GM12874 (cell line): ENCODE measurements around the gene PPP2R2B.

Experiments used
- TF ChIP-seq, protein P1 (sequence below): IDR thresholded peaks from 2 replicates; pipeline ENCODE4 v1.5.1; 2011; ENCODE audit warnings: low read depth, mild to moderate bottlenecking, control low read depth, low read length, moderate library complexity; ENCODE audit not compliant: insufficient read depth

The PPP2R2B gene

DNA sequence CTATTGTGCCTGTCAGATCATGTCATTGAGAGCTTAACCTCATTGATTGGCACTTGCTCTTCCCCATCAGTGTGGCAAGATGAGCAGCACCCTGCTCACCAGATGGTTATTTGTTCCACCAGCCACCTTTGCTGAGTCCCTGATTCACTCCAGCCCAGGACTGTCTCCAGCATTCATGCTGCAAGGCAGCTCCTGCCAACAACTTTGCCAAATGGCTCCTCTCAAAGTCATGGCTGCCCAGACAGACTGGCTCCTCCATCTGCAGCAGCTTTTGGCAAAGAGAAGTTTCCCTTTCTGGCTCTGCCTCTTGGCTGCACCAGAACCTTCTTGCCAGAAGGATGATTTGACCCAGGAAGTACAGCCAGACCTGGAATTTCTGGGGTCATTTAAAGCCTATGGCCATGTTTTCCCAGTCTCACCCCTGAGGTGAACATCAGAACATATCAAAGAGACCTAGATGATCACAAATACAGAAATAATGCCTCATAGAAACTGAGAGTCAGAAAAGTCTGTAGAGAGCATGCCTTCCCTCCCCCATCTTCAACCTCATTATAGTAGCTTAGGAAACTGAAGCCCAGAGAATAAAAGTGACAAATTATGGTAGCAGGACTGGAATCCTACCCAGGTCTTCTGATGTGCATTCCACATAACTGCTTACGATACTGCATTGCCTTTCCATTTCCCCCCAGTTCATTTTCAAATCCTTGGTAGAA, 10.4 kb downstream of the PPP2R2B start:
- TF ChIP-seq, protein P1, sequence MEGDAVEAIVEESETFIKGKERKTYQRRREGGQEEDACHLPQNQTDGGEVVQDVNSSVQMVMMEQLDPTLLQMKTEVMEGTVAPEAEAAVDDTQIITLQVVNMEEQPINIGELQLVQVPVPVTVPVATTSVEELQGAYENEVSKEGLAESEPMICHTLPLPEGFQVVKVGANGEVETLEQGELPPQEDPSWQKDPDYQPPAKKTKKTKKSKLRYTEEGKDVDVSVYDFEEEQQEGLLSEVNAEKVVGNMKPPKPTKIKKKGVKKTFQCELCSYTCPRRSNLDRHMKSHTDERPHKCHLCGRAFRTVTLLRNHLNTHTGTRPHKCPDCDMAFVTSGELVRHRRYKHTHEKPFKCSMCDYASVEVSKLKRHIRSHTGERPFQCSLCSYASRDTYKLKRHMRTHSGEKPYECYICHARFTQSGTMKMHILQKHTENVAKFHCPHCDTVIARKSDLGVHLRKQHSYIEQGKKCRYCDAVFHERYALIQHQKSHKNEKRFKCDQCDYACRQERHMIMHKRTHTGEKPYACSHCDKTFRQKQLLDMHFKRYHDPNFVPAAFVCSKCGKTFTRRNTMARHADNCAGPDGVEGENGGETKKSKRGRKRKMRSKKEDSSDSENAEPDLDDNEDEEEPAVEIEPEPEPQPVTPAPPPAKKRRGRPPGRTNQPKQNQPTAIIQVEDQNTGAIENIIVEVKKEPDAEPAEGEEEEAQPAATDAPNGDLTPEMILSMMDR: no peak

DNA sequence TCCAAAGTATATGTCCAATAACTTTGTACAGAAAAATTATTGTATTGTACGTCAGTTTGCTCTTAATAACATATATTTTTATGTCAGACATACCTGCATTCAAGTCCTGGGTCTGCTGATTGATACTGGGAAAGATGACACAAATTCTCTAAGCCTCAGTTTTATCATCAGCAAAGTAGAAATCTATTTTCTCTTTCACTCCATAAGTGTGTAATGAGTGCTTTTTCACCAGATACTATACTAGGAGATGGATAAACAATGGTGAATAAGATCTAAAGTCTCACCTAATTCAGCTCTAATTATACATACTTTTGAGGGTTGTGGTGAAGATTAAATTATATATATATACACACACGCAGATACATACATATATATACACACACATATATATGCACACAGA, 12.3 kb downstream of the PPP2R2B start:
- TF ChIP-seq, protein P1: no peak

DNA sequence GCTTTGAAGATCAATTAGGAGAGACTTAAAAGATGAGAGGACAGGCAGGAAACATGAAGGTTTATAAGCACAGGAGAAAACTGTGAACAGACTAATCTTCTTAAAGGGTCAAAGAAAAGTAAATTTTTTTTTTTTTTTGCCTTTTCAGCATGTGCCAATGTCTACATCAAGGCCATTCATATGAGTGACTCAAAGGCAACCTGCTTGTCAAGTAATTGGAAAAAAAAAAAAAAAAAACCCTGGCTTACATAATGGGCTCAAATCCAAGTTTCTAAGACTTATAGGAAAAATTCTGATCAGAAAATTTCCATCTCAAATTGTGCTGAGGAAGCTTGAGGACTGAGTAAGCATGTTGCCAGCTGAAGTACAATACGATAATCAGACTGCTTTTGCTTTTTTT, 15.9 kb downstream of the PPP2R2B start:
- TF ChIP-seq, protein P1: no peak

DNA sequence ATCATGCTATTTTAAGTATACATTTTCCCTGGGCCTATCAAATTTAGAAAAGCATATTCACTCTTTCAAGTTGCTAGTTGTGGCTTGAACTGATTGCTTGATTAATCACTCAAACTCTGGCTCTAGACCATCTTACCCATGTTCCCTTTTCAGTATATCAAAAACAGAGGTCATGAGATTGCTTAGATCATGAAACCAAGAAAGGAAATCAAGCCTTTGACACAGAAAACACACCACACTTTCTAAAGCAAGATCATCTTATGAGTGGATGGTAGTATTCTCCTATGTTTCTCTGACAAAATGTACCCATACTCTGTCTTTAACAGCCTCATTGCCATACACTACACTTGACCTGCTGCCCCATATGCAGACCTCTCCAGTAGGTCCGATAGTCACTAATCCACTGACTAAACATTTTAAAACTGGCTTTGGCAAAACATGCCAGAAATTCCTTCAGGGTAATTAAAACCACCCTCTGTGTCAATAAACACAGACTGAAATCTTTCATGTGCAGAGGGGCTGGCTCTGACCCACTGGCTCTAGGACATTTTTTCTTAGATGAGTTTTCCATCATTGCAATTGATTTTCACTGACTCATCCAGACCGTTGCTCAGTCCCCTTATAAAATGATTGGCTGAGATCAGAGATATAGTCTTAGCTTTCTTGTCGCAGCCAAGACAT, 18.2 kb downstream of the PPP2R2B start:
- TF ChIP-seq, protein P1: no peak

DNA sequence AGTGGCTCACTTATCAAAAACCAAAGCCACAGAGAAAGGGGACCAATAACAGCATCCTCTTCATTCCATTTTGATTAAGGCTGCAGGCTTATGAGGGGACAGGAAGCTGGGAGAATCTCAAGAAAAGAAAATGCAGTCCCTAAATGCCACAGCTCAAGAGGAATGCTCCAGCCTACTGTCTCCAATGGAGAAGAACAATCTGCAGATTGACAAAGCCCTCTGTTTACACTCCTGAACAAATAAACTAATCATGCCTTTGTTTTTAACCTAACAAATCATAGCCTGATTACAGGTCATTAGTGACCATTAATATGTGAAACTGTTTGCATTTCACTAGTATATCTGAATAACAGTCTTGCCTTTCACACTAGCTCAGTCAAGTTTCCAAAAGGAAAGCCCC, 26.5 kb downstream of the PPP2R2B start:
- TF ChIP-seq, protein P1: no peak

DNA sequence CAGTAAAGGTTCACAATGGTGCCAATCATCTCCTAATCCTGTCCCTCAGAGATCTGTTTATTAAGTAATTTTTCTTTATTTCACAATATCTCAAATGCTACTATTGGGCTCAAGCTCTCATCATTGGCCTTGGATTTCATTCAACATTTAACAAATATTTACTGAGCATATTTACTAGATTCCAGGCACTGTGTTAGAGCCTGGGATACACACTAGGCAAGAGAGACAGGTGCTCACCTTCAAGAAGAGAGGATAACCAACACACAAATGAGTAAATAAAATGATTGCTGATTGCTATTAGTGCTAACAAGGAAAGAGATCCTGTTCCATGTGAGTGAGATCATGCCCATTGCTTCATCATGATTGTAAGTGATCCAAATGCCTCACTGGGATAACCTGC, 27.4 kb downstream of the PPP2R2B start:
- TF ChIP-seq, protein P1: no peak

DNA sequence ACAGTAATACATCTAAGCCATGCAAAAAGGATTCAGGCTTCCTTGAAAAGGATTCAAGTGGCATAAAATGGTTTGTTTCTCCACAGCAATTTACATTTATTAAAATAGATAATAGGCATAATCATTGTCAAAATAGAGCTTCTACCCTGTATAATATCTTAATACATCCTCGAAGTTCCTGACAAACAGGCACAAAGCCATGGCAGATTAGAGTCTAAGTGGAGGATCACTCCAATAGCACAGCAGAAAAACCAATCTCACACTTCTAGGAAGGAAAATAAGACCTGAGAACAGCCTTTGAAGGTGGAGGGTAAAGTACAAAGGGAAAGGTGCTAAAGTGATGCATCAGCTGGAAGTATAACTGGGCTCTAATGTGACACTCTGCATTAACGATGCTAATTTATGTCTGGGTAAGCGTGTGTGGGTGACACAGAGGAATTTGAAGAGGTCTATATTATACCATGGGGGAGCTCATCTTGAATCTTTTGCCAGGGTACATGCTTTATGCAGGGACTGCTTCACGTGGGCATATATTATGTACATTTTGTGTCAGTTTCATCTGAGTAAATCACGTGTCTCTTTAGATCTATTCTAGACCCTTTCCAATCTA, 28.8 kb downstream of the PPP2R2B start:
- TF ChIP-seq, protein P1: no peak
